Endodermal cell (in vitro differentiated cells): ENCODE data around the gene DDIT4. TPM values are rescaled to one million over a fixed set of nuclear protein-coding genes. Genes with fewer than 3 reads are reported as not detected.

Source experiments
- DNase-seq: peaks from one replicate; pipeline ENCODE4 v3.0.0-alpha.2; 2017
- H3K27ac ChIP-seq: 2 replicates; pipeline ENCODE4 v1.5.1; 2013; ENCODE audit warnings: mild to moderate bottlenecking, low read depth, low read length, moderate library complexity
- H3K27me3 ChIP-seq: 2 replicates; pipeline ENCODE4 v1.6.1; 2013; ENCODE audit warnings: mild to moderate bottlenecking, low read length, moderate library complexity; ENCODE audit not compliant: insufficient read depth, control insufficient read depth, poor library complexity, severe bottlenecking
- H3K36me3 ChIP-seq: 2 replicates; pipeline ENCODE4 v1.7.0; 2013; ENCODE audit warnings: mild to moderate bottlenecking, low read length, moderate library complexity; ENCODE audit not compliant: control insufficient read depth, insufficient read depth
- H3K4me1 ChIP-seq: one replicate; pipeline ENCODE4 v1.7.0; 2013; ENCODE audit warnings: low read length; ENCODE audit not compliant: control insufficient read depth, insufficient read depth
- H3K4me3 ChIP-seq: 2 replicates; pipeline ENCODE4 v1.5.1; 2013; ENCODE audit warnings: mild to moderate bottlenecking, low read length, moderate library complexity
- H3K9ac ChIP-seq: 2 replicates; pipeline ENCODE4 v1.6.1; 2013; ENCODE audit warnings: mild to moderate bottlenecking, low read length, moderate library complexity; ENCODE audit not compliant: poor library complexity, severe bottlenecking; ENCODE audit errors: extremely low read depth
- H3K9me3 ChIP-seq: 2 replicates; pipeline ENCODE4 v1.6.1; 2013; ENCODE audit warnings: mild to moderate bottlenecking, low read length, moderate library complexity; ENCODE audit not compliant: control insufficient read depth
- H3K27ac Mint-ChIP-seq: 2 replicates; pipeline ENCODE4 v1.8.0; 2020; ENCODE audit warnings: mixed read lengths
- H3K27me3 Mint-ChIP-seq: 2 replicates; pipeline ENCODE4 v1.8.0; 2021; ENCODE audit warnings: mild to moderate bottlenecking, mixed read lengths; ENCODE audit not compliant: insufficient read depth
- H3K36me3 Mint-ChIP-seq: 2 replicates; pipeline ENCODE4 v1.8.0; 2020; ENCODE audit warnings: low read depth, mixed read lengths
- H3K4me1 Mint-ChIP-seq: 2 replicates; pipeline ENCODE4 v1.8.0; 2020; ENCODE audit warnings: mixed read lengths
- H3K4me3 Mint-ChIP-seq: 2 replicates; pipeline ENCODE4 v1.8.0; 2020; ENCODE audit warnings: mild to moderate bottlenecking, moderate library complexity, mixed read lengths
- H3K9me3 Mint-ChIP-seq: 2 replicates; pipeline ENCODE4 v1.8.0; 2020; ENCODE audit warnings: mild to moderate bottlenecking, mixed read lengths
- CTCF ChIP-seq: fragments of 200-600 bp; sonication (generic); conservative IDR thresholded peaks from 2 replicates; pipeline ENCODE4 v1.5.0; 2021; ENCODE audit warnings: antibody characterized with exemption, mild to moderate bottlenecking
- WGBS, 2 experiments: methylation state at CpG; one replicate each; pipeline versions ENCODE4 v1.1.5 to v1.1.7; 2013; ENCODE audit warnings: missing lambda C conversion rate in 2 of 2, mixed read lengths in 1 of 2; ENCODE audit not compliant: insufficient coverage in 1 of 2, insufficient read length in 1 of 2; 5-methylcytosine and 5-hydroxymethylcytosine counted together
- total RNA-seq, 2 donors: library from RNA; stranded (reverse); fragmentation: NEBNext Ultra II Directional in 1 of 2; extraction: Animal tissue kit (Norgen Biotek cat#: 25700) in 1 of 2; gene quantifications; 2 replicates in 1 of 2; 3 replicates in 1 of 2; pipeline ENCODE4 v1.2.1, GENCODE V29; 2021

Gene DDIT4
- total RNA-seq, 2 donors from 2014 or later, result 20.5 to 30.2 TPM

DNA sequence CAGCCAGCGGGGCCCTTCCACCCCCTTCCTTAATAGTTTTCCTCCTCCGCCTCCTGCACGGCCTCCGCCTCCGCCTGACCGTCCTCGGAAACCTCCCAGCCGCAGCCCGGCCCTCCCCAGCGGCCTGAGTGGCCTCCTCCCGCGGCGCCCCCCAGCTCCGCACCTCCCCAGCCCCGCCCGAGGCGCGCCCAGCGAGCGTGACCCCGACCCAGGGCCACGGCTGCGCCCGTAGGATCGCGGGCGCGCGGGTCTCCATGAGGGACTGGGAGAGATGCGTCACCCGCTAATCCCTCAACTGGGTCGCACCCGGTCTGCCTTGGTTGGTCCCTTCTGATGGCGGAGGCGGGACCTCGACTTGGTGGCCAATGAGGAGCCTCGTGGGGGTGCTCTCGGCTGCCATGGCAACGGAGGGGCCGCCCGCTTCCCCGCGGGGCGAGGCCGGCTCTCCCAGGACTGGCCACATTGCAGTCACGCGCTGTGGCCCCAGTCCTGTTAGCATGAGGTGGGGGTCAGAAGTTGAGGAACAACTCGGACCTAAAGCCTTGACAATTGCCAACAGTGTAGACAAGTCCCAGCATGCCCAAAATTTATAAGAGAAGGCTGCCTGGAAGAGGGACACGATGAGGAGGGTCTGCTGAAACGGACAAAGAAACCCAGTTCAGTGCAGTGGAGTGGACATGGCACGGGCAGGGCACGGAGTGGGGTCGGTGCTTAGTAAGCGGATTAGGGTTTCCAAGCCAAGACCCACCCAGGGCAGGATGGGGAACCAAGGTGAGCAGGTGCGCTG is 24.3 kb downstream of the DDIT4 start:
- Mint-ChIP-seq H3K27ac (peak overlapping the region; percentile 68), H3K4me1 (peaks cover 5% of the 10 kb centered on the region), H3K4me3 (peak overlapping the region; percentile 68), H3K9me3 (peaks cover 5% of the 10 kb centered on the region), H3K27me3 (peaks cover 6% of the 10 kb centered on the region), H3K36me3 (no peaks in the 10 kb centered on the region)
- H3K4me1 ChIP-seq, result no peaks in the 10 kb centered on the region
- peak overlapping the region; percentile 81 for H3K9ac ChIP-seq
- no peaks in the 10 kb centered on the region for H3K9me3 ChIP-seq
- H3K4me3 ChIP-seq, result peak overlapping the region; percentile 87
- no peaks in the 10 kb centered on the region for H3K36me3 ChIP-seq
- DNase-seq, result peak; percentile 98
- no peak for TF ChIP-seq CTCF
- peak overlapping the region; percentile 88 for H3K27ac ChIP-seq
- WGBS, 2 experiments, result 9 to 37% methylated on average over 14 to 55 of the region's 55 CpGs
- no peaks in the 10 kb centered on the region for H3K27me3 ChIP-seq

DNA sequence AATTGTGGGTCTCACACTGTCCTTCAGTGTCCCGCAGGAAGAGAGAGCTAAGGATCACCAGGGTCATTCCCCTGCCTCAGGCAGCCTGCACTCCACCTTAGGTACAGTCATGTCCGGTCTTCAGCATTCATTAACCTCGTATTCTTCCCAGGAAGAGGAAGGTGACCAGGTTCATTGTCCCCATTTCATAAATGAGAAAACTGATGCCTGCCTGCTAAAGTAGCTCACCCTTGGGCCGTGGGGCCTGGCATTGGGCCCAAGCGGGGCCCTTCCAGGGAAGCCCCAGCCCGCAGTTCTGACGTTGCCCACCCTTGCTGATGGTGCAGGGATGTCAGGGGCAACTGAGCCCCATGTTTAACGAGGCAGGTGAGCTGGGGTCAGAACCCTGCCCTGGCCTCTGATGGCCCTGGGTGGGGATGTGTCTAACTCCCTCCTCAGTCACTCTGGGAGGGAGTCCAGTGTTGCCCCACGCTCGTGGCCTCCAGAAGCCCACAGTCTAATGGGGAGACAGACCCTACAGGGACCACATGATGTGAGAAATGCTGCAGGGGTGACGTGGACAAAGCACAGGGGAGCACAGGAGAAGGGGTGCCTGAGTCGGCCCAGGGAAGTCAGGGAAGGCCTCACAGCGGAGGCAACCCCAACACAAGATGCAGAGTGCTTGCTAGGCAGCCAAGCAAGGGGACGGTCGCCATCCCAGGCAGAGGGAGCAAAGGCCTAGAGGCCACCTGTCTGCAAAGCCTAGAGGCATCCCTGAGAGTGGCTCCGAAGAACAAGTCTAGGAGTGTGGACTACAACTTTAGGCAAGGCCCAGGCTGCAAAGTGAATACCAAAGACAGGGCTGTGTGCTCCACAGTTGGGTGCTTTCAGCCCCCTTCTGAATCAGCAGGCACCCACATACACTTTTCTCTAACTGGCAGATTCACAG is 25.1 kb downstream of the DDIT4 start:
- Mint-ChIP-seq H3K4me1 (peaks cover 5% of the 10 kb centered on the region), H3K36me3 (no peaks in the 10 kb centered on the region), H3K27me3 (peaks cover 6% of the 10 kb centered on the region), H3K27ac (no peak overlapping the region), H3K9me3 (peaks cover 5% of the 10 kb centered on the region), H3K4me3 (peak overlapping the region; percentile 68)
- no peaks in the 10 kb centered on the region for H3K36me3 ChIP-seq
- peak overlapping the region; percentile 33 for H3K27ac ChIP-seq
- H3K4me1 ChIP-seq, result no peaks in the 10 kb centered on the region
- H3K27me3 ChIP-seq, result no peaks in the 10 kb centered on the region
- no peak overlapping the region for H3K9ac ChIP-seq
- no peaks in the 10 kb centered on the region for H3K9me3 ChIP-seq
- no peak overlapping the region for H3K4me3 ChIP-seq
- DNase-seq, result no peak
- 92 to 93% methylated on average over 12 to 16 of the region's 16 CpGs for WGBS, 2 experiments
- no peak for TF ChIP-seq CTCF

GRCh38 chr10:72303424-72304128 is 29.9 kb downstream of the DDIT4 start:
- no peak for DNase-seq
- Histone ChIP-seq H3K4me1 (no peaks in the 10 kb centered on the region), H3K36me3 (no peaks in the 10 kb centered on the region), H3K9ac (no peak overlapping the region), H3K27me3 (no peaks in the 10 kb centered on the region), H3K9me3 (no peaks in the 10 kb centered on the region), H3K27ac (no peak overlapping the region), H3K4me3 (no peak overlapping the region)
- Mint-ChIP-seq H3K27me3 (no peaks in the 10 kb centered on the region), H3K27ac (no peak overlapping the region), H3K9me3 (peaks cover 5% of the 10 kb centered on the region), H3K36me3 (no peaks in the 10 kb centered on the region), H3K4me3 (no peak overlapping the region), H3K4me1 (no peaks in the 10 kb centered on the region)
- 92 to 93% methylated on average over 5 to 8 of the region's 8 CpGs for WGBS, 2 experiments
- TF ChIP-seq CTCF, result no peak
